ENCODE measurements around the gene AMZ1.

Gene AMZ1

GRCh38 chr7:2729031-2729892 is 41.3 kb downstream of the AMZ1 start:
- Histone ChIP-seq H2BK15ac (replicated peaks; ENCODE audit: low read depth) (no peak overlapping the region), H3K9ac (ENCODE audit: low read length) (no peak overlapping the region), H3K4ac (ENCODE audit: low read depth, low read length) (no peak overlapping the region), H3K23ac (ENCODE audit: low read length) (no peak overlapping the region), H3K36me3 (ENCODE audit: control insufficient read depth, insufficient read depth, low read length) (peaks cover 4% of the 10 kb centered on the region), H4K8ac (ENCODE audit: low read depth, low read length) (no peak overlapping the region), H3K56ac (ENCODE audit: low read length) (no peak overlapping the region), H2AK5ac (ENCODE audit: low read length) (no peak overlapping the region), H3K4me2 (ENCODE audit: low read length) (no peak overlapping the region), H4K5ac (ENCODE audit: low read length) (no peak overlapping the region), H3K4me3 (ENCODE audit: low read length) (no peak overlapping the region), H2BK120ac (ENCODE audit: low read depth, low read length) (no peak overlapping the region), H2BK5ac (ENCODE audit: low read length) (no peak overlapping the region), H3K18ac (ENCODE audit: low read length) (no peak overlapping the region), H3K79me1 (ENCODE audit: low read length) (peaks cover 14% of the 10 kb centered on the region), H3K4me1 (ENCODE audit: control insufficient read depth, low read depth, low read length) (peaks cover 3% of the 10 kb centered on the region), H3K27me3 (ENCODE audit: insufficient read depth, low read length, poor library complexity) (no peaks in the 10 kb centered on the region), H3K79me2 (ENCODE audit: control insufficient read depth, insufficient read depth, low read length) (no peaks in the 10 kb centered on the region), H3K27ac (ENCODE audit: low read depth, low read length) (no peak overlapping the region)
- WGBS (ENCODE audit: extremely low coverage, insufficient coverage, low lambda C conversion rate), result no CpG with 5 or more reads among the region's 37 CpGs
- DNase-seq, result no peak

DNA sequence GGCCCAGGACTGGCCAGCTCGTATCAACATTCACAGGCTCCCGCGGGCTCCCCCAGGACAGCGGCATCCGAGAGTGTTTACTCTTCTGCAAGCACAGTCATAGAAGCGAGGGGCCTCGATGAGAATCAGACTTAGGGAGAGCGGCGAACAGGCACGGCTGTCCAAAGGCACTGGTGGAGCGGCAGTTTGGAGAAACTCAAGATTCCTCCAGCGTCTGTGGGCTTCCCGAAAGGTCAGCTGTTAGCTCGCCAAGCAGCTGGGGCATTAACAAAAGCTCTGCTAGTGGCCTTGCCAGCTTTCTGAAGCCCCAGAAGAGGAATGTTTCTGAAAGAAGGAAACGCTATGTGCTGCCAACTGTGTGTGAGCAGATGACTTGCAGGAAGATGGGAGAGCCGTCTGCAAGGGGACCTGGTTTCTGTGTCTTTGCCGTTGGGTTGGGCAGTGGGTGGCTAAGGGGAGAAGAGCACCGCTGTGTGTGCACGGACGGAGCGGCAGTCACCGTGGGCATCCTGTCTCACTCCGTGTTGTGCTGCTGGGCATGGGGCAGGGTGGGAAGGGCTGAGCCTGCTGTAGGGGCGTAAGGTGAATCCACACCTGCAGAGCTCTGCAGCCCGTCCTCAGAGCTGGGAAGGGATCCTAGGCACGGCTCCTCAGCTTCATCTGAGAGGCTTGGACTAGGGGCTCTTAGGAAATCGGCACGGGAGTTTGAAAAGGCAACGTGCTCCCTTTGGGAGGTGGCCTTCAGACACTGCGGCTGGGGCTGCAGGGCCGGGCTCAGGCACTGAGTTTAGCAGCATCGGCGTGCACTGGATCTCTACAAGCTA is 42.1 kb downstream of the AMZ1 start:
- no peak for DNase-seq
- no peak overlapping the region for H3K27ac ChIP-seq (ENCODE audit: low read depth, low read length)

DNA sequence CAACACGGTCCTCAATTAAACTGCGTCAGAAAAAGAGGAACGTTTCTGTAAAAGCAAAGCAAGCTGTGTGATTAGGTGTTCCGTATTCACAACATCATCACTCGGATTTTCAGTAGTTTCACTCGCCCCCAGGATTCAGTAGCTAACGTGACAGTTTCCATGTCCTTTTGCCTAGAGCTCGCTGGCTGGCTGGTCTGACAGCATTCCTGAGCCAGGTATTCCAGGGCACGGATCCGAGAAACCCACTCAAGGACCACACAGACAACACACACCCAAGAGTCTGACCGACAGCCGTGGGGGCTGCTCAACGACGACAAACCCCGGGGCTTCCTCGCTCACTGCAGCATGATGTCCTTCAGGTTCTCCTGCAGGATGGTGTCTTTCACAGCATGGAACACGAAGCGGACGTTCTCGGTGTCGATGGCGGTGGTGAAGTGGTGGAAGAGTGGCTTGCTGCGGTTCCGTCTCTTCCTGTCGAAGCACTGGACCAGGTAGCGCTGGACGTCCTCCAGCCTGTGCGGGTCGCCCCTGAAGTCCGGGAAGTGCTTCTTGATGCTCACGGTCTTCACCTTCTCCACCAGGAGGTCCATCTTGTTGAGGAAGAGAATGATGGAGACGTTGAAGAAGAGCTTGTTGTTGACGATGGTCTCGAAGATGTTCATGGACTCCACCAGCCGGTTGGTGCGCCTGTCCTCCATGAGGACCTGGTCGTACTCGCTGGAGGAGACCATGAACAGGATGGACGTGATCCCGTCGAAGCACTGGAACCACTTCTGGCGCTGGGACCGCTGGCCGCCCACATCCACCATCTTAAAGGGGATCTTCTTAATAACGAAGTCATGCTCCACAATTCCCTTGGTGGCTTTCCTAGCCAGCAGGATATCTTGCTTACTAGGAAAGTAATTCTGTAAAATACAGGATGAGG is 43.1 kb downstream of the AMZ1 start:
- WGBS (ENCODE audit: extremely low coverage, insufficient coverage, low lambda C conversion rate), result no CpG with 5 or more reads among the region's 45 CpGs
- no peak overlapping the region for H2BK5ac ChIP-seq (ENCODE audit: low read length)
- H3K4me1 ChIP-seq (ENCODE audit: control insufficient read depth, low read depth, low read length), result peaks cover 3% of the 10 kb centered on the region
- H3K56ac ChIP-seq (ENCODE audit: low read length), result no peak overlapping the region
- H3K23ac ChIP-seq (ENCODE audit: low read length), result no peak overlapping the region
- H3K4me3 ChIP-seq (ENCODE audit: low read length), result no peak overlapping the region
- H3K18ac ChIP-seq (ENCODE audit: low read length), result no peak overlapping the region
- H4K8ac ChIP-seq (ENCODE audit: low read depth, low read length), result no peak overlapping the region
- peaks cover 8% of the 10 kb centered on the region for H3K79me2 ChIP-seq (ENCODE audit: control insufficient read depth, insufficient read depth, low read length)
- H3K27ac ChIP-seq (ENCODE audit: low read depth, low read length), result no peak overlapping the region
- H2BK120ac ChIP-seq (ENCODE audit: low read depth, low read length), result no peak overlapping the region
- H2BK15ac ChIP-seq (replicated peaks; ENCODE audit: low read depth), result no peak overlapping the region
- no peak overlapping the region for H2AK5ac ChIP-seq (ENCODE audit: low read length)
- no peak overlapping the region for H3K4ac ChIP-seq (ENCODE audit: low read depth, low read length)
- no peaks in the 10 kb centered on the region for H3K27me3 ChIP-seq (ENCODE audit: insufficient read depth, low read length, poor library complexity)
- peaks cover 4% of the 10 kb centered on the region for H3K36me3 ChIP-seq (ENCODE audit: control insufficient read depth, insufficient read depth, low read length)
- no peak overlapping the region for H3K9ac ChIP-seq (ENCODE audit: low read length)
- H3K79me1 ChIP-seq (ENCODE audit: low read length), result peaks cover 21% of the 10 kb centered on the region
- no peak for DNase-seq
- H3K4me2 ChIP-seq (ENCODE audit: low read length), result no peak overlapping the region
- no peak overlapping the region for H4K5ac ChIP-seq (ENCODE audit: low read length)

More for the DNA sequence above, 42.1 kb downstream of the AMZ1 start:
- Histone ChIP-seq H3K4me1 (ENCODE audit: control insufficient read depth, low read depth, low read length) (peaks cover 3% of the 10 kb centered on the region), H2BK5ac (ENCODE audit: low read length) (no peak overlapping the region), H2BK15ac (replicated peaks; ENCODE audit: low read depth) (no peak overlapping the region), H3K23ac (ENCODE audit: low read length) (no peak overlapping the region), H3K4ac (ENCODE audit: low read depth, low read length) (no peak overlapping the region), H3K9ac (ENCODE audit: low read length) (no peak overlapping the region), H4K8ac (ENCODE audit: low read depth, low read length) (no peak overlapping the region), H2BK120ac (ENCODE audit: low read depth, low read length) (no peak overlapping the region), H3K18ac (ENCODE audit: low read length) (no peak overlapping the region), H4K5ac (ENCODE audit: low read length) (no peak overlapping the region), H3K27me3 (ENCODE audit: insufficient read depth, low read length, poor library complexity) (no peaks in the 10 kb centered on the region), H3K4me3 (ENCODE audit: low read length) (no peak overlapping the region), H3K56ac (ENCODE audit: low read length) (no peak overlapping the region), H3K79me2 (ENCODE audit: control insufficient read depth, insufficient read depth, low read length) (peaks cover 4% of the 10 kb centered on the region), H3K79me1 (ENCODE audit: low read length) (peaks cover 15% of the 10 kb centered on the region), H3K4me2 (ENCODE audit: low read length) (no peak overlapping the region), H2AK5ac (ENCODE audit: low read length) (no peak overlapping the region), H3K36me3 (ENCODE audit: control insufficient read depth, insufficient read depth, low read length) (peaks cover 4% of the 10 kb centered on the region)
- no CpG with 5 or more reads among the region's 33 CpGs for WGBS (ENCODE audit: extremely low coverage, insufficient coverage, low lambda C conversion rate)

DNA sequence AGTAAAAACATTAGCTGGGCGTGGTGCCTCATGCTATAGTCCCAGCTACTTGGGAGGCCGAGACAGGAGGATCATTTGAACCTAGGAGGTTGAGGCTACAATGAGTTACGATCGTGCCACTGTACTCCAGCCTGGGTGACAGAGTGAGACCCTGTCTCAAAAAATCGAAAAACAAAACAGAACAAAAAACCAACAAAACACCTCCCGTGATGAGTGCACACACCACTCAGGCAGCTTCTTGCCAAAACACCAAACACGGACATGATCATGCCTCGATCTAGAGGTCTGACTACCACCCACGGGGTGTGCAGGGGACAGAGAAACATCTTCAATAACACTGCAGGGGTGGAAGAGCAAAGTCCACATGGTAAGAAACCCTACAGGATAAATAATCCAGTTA is 44.4 kb downstream of the AMZ1 start:
- no peak overlapping the region for H2BK15ac ChIP-seq (replicated peaks; ENCODE audit: low read depth)
- H3K27ac ChIP-seq (ENCODE audit: low read depth, low read length), result no peak overlapping the region

GRCh38 chr7:2732959-2733584 is 45.1 kb downstream of the AMZ1 start:
- Histone ChIP-seq H3K27ac (ENCODE audit: low read depth, low read length) (no peak overlapping the region), H3K36me3 (ENCODE audit: control insufficient read depth, insufficient read depth, low read length) (peaks cover 2% of the 10 kb centered on the region), H3K4me2 (ENCODE audit: low read length) (no peak overlapping the region), H4K5ac (ENCODE audit: low read length) (no peak overlapping the region), H3K23ac (ENCODE audit: low read length) (no peak overlapping the region), H3K79me1 (ENCODE audit: low read length) (peaks cover 26% of the 10 kb centered on the region), H2BK5ac (ENCODE audit: low read length) (no peak overlapping the region), H3K4me3 (ENCODE audit: low read length) (no peak overlapping the region), H3K79me2 (ENCODE audit: control insufficient read depth, insufficient read depth, low read length) (peaks cover 10% of the 10 kb centered on the region), H3K4ac (ENCODE audit: low read depth, low read length) (no peak overlapping the region), H2AK5ac (ENCODE audit: low read length) (no peak overlapping the region), H3K4me1 (ENCODE audit: control insufficient read depth, low read depth, low read length) (peaks cover 3% of the 10 kb centered on the region), H3K18ac (ENCODE audit: low read length) (no peak overlapping the region), H4K8ac (ENCODE audit: low read depth, low read length) (no peak overlapping the region), H3K56ac (ENCODE audit: low read length) (no peak overlapping the region), H2BK15ac (replicated peaks; ENCODE audit: low read depth) (no peak overlapping the region), H3K27me3 (ENCODE audit: insufficient read depth, low read length, poor library complexity) (no peaks in the 10 kb centered on the region), H3K9ac (ENCODE audit: low read length) (no peak overlapping the region), H2BK120ac (ENCODE audit: low read depth, low read length) (no peak overlapping the region)
- WGBS (ENCODE audit: extremely low coverage, insufficient coverage, low lambda C conversion rate), result no CpG with 5 or more reads among the region's 18 CpGs
- DNase-seq, result no peak

More for the DNA sequence above, 44.4 kb downstream of the AMZ1 start:
- Histone ChIP-seq H3K79me1 (ENCODE audit: low read length) (peaks cover 26% of the 10 kb centered on the region), H3K4ac (ENCODE audit: low read depth, low read length) (no peak overlapping the region), H2BK120ac (ENCODE audit: low read depth, low read length) (no peak overlapping the region), H3K23ac (ENCODE audit: low read length) (no peak overlapping the region), H3K18ac (ENCODE audit: low read length) (no peak overlapping the region), H4K5ac (ENCODE audit: low read length) (no peak overlapping the region), H3K4me1 (ENCODE audit: control insufficient read depth, low read depth, low read length) (peaks cover 3% of the 10 kb centered on the region), H4K8ac (ENCODE audit: low read depth, low read length) (no peak overlapping the region), H3K56ac (ENCODE audit: low read length) (no peak overlapping the region), H2AK5ac (ENCODE audit: low read length) (no peak overlapping the region), H2BK5ac (ENCODE audit: low read length) (no peak overlapping the region), H3K4me3 (ENCODE audit: low read length) (no peak overlapping the region), H3K79me2 (ENCODE audit: control insufficient read depth, insufficient read depth, low read length) (peaks cover 10% of the 10 kb centered on the region), H3K4me2 (ENCODE audit: low read length) (no peak overlapping the region), H3K27me3 (ENCODE audit: insufficient read depth, low read length, poor library complexity) (no peaks in the 10 kb centered on the region), H3K9ac (ENCODE audit: low read length) (no peak overlapping the region), H3K36me3 (ENCODE audit: control insufficient read depth, insufficient read depth, low read length) (peaks cover 2% of the 10 kb centered on the region)
- WGBS (ENCODE audit: extremely low coverage, insufficient coverage, low lambda C conversion rate), result no CpG with 5 or more reads among the region's 9 CpGs
- DNase-seq, result no peak
